Ovary (tissue), 3 donors: Measurements from ENCODE around the gene MAP3K7.

Experiments used
- CTCF ChIP-seq, 3 donors: fragments of 450-650 bp in 2 of 3; fragments of 200-600 bp in 1 of 3; IDR thresholded peaks; one replicate each; pipeline versions ENCODE4 v1.5.1 to v1.8.0; 2016 to 2022; ENCODE audit warnings: antibody characterized with exemption in 3 of 3, mild to moderate bottlenecking in 1 of 3
- EP300 ChIP-seq: sonication (generic); formaldehyde crosslinking; IDR thresholded peaks from one replicate; pipeline ENCODE4 v1.6.1; 2017; ENCODE audit warnings: antibody characterized with exemption
- donor health status: DM: no; HTN: no; CAD: no.

- TF ChIP-seq CTCF (IDR thresholded peaks at IDR 0.05) (no peak), EP300 (no peak)
Measured at GRCh38 chr6:90581146-90581545, 5.7 kb downstream of the MAP3K7 start.
